Esophagus squamous epithelium (tissue), 5 donors: ENCODE measurements around the gene TMEM178B. TPM values are rescaled to one million over a fixed set of nuclear protein-coding genes. Genes with fewer than 3 reads are reported as not detected.

Experiments
- DNase-seq: peaks from one replicate; lab custom pipeline; 2025; lab: John Stamatoyannopoulos, UW
- H3K27ac ChIP-seq, 4 donors: fragments of 200-600 bp; sonication (generic); one replicate each; pipeline ENCODE4 v1.5.1; 2016 to 2019; ENCODE audit warnings: mild to moderate bottlenecking in 1 of 4
- H3K27me3 ChIP-seq, 4 donors: fragments of 200-600 bp; sonication (generic); 1 replicate in 3 of 4; 2 replicates in 1 of 4; pipeline versions ENCODE4 v1.5.1 to v1.6.0; 2017 to 2021; ENCODE audit warnings: antibody characterized with exemption in 1 of 4
- H3K36me3 ChIP-seq, 3 donors: fragments of 200-600 bp; sonication (generic); one replicate each; pipeline ENCODE4 v1.5.1; 2016 to 2019
- H3K4me1 ChIP-seq, 3 donors: fragments of 200-600 bp; sonication (generic); one replicate each; pipeline ENCODE4 v1.5.1; 2017 to 2019
- H3K4me3 ChIP-seq, 4 donors: fragments of 200-600 bp; sonication (generic); 1 replicate in 3 of 4; 2 replicates in 1 of 4; pipeline ENCODE4 v1.5.1; 2016 to 2019; ENCODE audit warnings: mild to moderate bottlenecking in 2 of 4, moderate library complexity in 1 of 4
- H3K9me3 ChIP-seq, 3 donors: fragments of 200-600 bp; sonication (generic); one replicate each; pipeline ENCODE4 v1.5.1; 2016 to 2019
- POLR2A ChIP-seq, 4 donors: fragments of 450-650 bp; IDR thresholded peaks; one replicate each; pipeline ENCODE4 v1.6.1; 2017; ENCODE audit warnings: antibody characterized with exemption in 4 of 4, mild to moderate bottlenecking in 4 of 4, moderate library complexity in 3 of 4
- WGBS, 2 donors: methylation state at CpG; one replicate each; pipeline ENCODE4 v1.1.5; 2018; 5-methylcytosine and 5-hydroxymethylcytosine counted together
- intact Hi-C: fragments of 100-400 bp; cut with DNase I; formaldehyde crosslinking; loops from one replicate; pipeline ENCODE4 v1.15.0; 2022
- total RNA-seq, 4 donors: library from RNA; depleted of rRNA; stranded (reverse); fragments of >200 nt; gene quantifications; one replicate each; pipeline ENCODE4 v1.1.0, GENCODE V29; 2016
- TF ChIP-seq, protein P1 (sequence below), 6 experiments: fragments of 450-650 bp in 4 of 6; fragments of 200-600 bp in 2 of 6; sonication (generic) in 2 of 6; IDR thresholded peaks; one replicate each; pipeline ENCODE4 v1.5.1; 2016 to 2019; ENCODE audit warnings: antibody characterized with exemption in 6 of 6, mild to moderate bottlenecking in 4 of 6, moderate library complexity in 4 of 6
- donor health status: DM: yes; HTN: yes; CAD: no.

TMEM178B gene
- total RNA-seq, 4 donors from 2014 or later = 0.95 to 1.7 (median 1.2) TPM

DNA sequence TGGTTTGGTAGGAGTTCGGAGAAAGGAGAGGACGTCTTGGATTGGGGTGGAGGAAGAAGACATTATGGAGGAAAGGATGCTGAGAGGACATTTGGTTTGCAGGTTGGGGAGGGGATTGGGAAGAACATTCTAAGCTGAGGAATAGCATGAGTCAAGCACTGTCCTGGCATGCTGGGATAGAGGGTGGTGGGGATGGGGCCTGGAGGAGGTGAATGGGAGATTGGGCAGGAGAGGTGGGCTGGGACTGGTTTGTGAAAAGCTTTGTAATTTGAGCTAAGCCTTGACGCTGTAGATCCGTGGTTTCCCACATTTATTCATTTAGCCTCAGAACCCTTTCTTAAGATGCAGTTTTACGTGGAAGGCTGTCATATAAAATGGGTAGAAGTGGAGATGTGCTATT lies 52.2 kb downstream of the TMEM178B start:
- Histone ChIP-seq H3K4me3 (no peak overlapping the region), H3K9me3 (no peaks in the 10 kb centered on the region), H3K27ac (no peak overlapping the region), H3K4me1 (no peaks in the 10 kb centered on the region), H3K27me3 (no peaks in the 10 kb centered on the region), H3K36me3 (no peaks in the 10 kb centered on the region)
- DNase-seq = no peak
- WGBS, 2 donors = 70% methylated on average over 5 of the region's 5 CpGs
- TF ChIP-seq, protein P1, sequence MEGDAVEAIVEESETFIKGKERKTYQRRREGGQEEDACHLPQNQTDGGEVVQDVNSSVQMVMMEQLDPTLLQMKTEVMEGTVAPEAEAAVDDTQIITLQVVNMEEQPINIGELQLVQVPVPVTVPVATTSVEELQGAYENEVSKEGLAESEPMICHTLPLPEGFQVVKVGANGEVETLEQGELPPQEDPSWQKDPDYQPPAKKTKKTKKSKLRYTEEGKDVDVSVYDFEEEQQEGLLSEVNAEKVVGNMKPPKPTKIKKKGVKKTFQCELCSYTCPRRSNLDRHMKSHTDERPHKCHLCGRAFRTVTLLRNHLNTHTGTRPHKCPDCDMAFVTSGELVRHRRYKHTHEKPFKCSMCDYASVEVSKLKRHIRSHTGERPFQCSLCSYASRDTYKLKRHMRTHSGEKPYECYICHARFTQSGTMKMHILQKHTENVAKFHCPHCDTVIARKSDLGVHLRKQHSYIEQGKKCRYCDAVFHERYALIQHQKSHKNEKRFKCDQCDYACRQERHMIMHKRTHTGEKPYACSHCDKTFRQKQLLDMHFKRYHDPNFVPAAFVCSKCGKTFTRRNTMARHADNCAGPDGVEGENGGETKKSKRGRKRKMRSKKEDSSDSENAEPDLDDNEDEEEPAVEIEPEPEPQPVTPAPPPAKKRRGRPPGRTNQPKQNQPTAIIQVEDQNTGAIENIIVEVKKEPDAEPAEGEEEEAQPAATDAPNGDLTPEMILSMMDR (IDR thresholded peaks at IDR 0.05) = no peak
- no peak for TF ChIP-seq POLR2A (IDR thresholded peaks at IDR 0.05)
- intact Hi-C loops = no loop called here

DNA sequence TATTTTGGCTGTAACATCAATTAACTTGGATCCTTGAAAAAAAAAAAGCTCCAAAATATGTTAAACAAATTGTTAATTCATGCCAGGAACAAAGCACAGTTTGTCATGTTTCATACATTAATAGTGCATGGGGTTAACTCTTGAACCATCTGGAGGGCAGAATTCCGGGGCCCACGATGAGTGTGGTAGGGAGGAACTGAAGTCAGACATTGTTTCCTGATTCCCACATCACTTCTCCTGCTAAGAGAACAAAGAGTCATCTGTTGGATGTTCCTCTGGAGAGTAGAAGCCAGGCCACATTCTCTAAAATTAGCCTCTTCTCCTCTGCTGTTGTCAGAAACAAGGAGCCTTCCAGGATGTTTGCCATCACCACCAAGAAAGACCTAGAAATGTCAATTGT lies 54.6 kb downstream of the TMEM178B start:
- intact Hi-C loops = no loop called here
- Histone ChIP-seq H3K27ac (no peak overlapping the region), H3K36me3 (no peaks in the 10 kb centered on the region), H3K4me3 (no peak overlapping the region), H3K27me3 (no peaks in the 10 kb centered on the region), H3K9me3 (peaks cover 0 to 3% (median 0%) of the 10 kb centered on the region in 3 donors), H3K4me1 (no peaks in the 10 kb centered on the region)
- TF ChIP-seq POLR2A (IDR thresholded peaks at IDR 0.05) = no peak
- TF ChIP-seq, protein P1 (IDR thresholded peaks at IDR 0.05) = no peak
- DNase-seq = no peak
- 20 to 21% methylated on average over 2 of the region's 2 CpGs for WGBS, 2 donors

DNA sequence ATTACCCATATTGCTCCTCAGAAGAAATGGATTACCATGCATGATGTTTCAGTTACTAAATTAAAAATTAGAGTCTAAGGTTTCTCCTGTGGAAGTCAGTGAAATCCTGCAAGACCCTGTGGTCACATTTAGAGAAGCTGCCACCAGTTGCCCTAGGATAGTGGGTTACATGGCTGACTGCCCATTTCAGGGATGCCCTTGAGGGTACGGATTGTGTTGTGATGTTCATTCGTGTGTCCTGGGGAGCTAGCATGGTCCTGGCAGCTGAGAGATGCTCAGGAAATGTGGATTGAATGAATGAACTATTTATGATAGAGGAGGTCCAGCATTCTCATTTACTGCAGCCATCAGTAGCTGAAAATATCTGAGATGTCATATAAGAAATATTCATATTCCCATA lies 55.1 kb downstream of the TMEM178B start:
- WGBS, 2 donors = 50 to 70% methylated on average over 2 of the region's 2 CpGs
- H3K9me3 ChIP-seq = peaks cover 0 to 5% (median 0%) of the 10 kb centered on the region in 3 donors
- no peaks in the 10 kb centered on the region for H3K4me1 ChIP-seq
- no peak for TF ChIP-seq POLR2A (IDR thresholded peaks at IDR 0.05)
- TF ChIP-seq, protein P1 (IDR thresholded peaks at IDR 0.05) = no peak
- no peaks in the 10 kb centered on the region for H3K27me3 ChIP-seq
- intact Hi-C loops = no loop called here
- no peak overlapping the region for H3K27ac ChIP-seq
- H3K4me3 ChIP-seq = no peak overlapping the region
- no peak for DNase-seq
- no peaks in the 10 kb centered on the region for H3K36me3 ChIP-seq

DNA sequence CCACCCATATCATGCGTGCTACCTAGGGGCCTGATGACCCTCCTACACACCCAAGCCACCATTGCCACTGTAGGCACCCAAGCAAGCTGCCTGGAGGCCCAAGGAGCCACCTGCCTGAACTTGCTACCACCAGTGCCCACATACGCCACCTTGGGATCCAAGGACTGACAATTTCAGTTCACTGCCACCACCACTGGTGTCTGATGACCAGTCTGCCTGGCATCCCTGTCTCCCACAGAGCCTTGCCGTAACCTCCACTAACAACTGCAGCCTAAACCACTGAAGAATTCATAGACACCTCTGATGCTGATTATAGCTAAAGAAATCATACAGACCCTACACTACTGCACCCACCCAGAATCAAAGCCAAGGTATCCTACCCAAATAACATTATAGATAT lies 58.8 kb downstream of the TMEM178B start:
- whole genome bisulfite sequencing, 2 donors = 71 to 86% methylated on average over 2 of the region's 3 CpGs
- no peak overlapping the region for H3K4me3 ChIP-seq
- H3K9me3 ChIP-seq = peaks cover 0 to 5% (median 0%) of the 10 kb centered on the region in 3 donors
- H3K27ac ChIP-seq = no peak overlapping the region
- no peaks in the 10 kb centered on the region for H3K36me3 ChIP-seq
- intact Hi-C loops = no loop called here
- no peaks in the 10 kb centered on the region for H3K4me1 ChIP-seq
- TF ChIP-seq POLR2A (IDR thresholded peaks at IDR 0.05) = no peak
- TF ChIP-seq, protein P1 (IDR thresholded peaks at IDR 0.05) = no peak
- no peaks in the 10 kb centered on the region for H3K27me3 ChIP-seq
- no peak for DNase-seq

DNA sequence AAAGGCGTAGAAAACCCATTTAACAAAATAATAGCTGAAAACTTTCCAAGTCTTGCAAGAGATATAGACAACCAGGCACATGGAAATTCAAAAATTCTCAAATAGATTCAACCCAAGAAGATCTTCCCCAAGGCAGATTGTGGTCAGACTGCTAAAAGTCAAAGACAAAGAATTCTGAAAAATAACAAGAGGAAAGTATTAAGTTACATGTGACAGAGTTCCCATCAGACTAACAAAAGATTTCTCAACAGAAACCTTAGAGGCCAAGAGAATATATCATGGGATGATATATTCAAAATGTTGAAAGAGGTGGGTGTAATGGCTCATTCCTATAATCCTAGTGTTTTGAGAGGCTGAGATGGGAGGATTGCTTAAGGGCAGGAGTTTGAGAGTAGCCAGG lies 59.8 kb downstream of the TMEM178B start:
- Histone ChIP-seq H3K27me3 (no peaks in the 10 kb centered on the region), H3K4me1 (no peaks in the 10 kb centered on the region), H3K36me3 (no peaks in the 10 kb centered on the region), H3K9me3 (peaks cover 0 to 5% (median 0%) of the 10 kb centered on the region in 3 donors), H3K4me3 (no peak overlapping the region), H3K27ac (no peak overlapping the region)
- no peak for TF ChIP-seq POLR2A (IDR thresholded peaks at IDR 0.05)
- TF ChIP-seq, protein P1 (IDR thresholded peaks at IDR 0.05) = no peak
- DNase-seq = no peak
- WGBS, 2 donors = 76 to 92% methylated on average over 1 of the region's 1 CpG
- intact Hi-C loops = no loop called here
